ENCODE results near the gene KRTAP20-1.

DNA sequence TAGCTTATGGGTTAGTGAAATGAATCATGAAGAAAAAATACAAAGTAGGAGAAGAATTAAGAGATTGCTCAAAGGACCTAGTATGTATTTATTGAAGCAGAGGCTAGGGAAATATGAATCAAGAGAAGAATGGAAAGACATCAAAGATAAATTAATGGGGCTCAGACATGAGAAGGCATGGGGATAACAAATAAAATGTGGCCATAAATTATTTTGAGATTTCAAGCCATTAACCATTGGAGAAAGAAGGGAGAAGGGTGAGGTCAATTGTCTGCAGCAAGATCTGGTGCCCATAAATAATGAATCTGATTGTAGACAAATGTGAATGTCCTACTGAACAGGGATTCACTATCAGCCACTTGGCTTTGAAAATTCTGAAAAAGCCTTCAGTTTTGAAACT lies 36.7 kb downstream of the KRTAP20-1 start:
- TF ChIP-seq ZNF530 (tag by site-specific recombination; IDR thresholded peaks at IDR 0.05; ENCODE audit: low read depth) (no peak), ZIC2 (tag by site-specific recombination; IDR thresholded peaks at IDR 0.05) (no peak), ZNF423 (tag by site-specific recombination; IDR thresholded peaks at IDR 0.05) (no peak), ZNF561 (tag by site-specific recombination; IDR thresholded peaks at IDR 0.05; ENCODE audit: borderline replicate concordance) (no peak), ZNF184 (tag by site-specific recombination; IDR thresholded peaks at IDR 0.05) (no peak), TCF7L2 (IDR thresholded peaks at IDR 0.05; ENCODE audit: borderline replicate concordance, low read depth, low read length) (no peak), HOXA7 (CRISPR knock-in tag; IDR thresholded peaks at IDR 0.05; ENCODE audit: borderline replicate concordance) (no peak)
- TF ChIP-seq, protein P1, sequence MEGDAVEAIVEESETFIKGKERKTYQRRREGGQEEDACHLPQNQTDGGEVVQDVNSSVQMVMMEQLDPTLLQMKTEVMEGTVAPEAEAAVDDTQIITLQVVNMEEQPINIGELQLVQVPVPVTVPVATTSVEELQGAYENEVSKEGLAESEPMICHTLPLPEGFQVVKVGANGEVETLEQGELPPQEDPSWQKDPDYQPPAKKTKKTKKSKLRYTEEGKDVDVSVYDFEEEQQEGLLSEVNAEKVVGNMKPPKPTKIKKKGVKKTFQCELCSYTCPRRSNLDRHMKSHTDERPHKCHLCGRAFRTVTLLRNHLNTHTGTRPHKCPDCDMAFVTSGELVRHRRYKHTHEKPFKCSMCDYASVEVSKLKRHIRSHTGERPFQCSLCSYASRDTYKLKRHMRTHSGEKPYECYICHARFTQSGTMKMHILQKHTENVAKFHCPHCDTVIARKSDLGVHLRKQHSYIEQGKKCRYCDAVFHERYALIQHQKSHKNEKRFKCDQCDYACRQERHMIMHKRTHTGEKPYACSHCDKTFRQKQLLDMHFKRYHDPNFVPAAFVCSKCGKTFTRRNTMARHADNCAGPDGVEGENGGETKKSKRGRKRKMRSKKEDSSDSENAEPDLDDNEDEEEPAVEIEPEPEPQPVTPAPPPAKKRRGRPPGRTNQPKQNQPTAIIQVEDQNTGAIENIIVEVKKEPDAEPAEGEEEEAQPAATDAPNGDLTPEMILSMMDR (tag by site-specific recombination; IDR thresholded peaks at IDR 0.05): no peak
- TF ChIP-seq, protein P2, sequence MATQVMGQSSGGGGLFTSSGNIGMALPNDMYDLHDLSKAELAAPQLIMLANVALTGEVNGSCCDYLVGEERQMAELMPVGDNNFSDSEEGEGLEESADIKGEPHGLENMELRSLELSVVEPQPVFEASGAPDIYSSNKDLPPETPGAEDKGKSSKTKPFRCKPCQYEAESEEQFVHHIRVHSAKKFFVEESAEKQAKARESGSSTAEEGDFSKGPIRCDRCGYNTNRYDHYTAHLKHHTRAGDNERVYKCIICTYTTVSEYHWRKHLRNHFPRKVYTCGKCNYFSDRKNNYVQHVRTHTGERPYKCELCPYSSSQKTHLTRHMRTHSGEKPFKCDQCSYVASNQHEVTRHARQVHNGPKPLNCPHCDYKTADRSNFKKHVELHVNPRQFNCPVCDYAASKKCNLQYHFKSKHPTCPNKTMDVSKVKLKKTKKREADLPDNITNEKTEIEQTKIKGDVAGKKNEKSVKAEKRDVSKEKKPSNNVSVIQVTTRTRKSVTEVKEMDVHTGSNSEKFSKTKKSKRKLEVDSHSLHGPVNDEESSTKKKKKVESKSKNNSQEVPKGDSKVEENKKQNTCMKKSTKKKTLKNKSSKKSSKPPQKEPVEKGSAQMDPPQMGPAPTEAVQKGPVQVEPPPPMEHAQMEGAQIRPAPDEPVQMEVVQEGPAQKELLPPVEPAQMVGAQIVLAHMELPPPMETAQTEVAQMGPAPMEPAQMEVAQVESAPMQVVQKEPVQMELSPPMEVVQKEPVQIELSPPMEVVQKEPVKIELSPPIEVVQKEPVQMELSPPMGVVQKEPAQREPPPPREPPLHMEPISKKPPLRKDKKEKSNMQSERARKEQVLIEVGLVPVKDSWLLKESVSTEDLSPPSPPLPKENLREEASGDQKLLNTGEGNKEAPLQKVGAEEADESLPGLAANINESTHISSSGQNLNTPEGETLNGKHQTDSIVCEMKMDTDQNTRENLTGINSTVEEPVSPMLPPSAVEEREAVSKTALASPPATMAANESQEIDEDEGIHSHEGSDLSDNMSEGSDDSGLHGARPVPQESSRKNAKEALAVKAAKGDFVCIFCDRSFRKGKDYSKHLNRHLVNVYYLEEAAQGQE (tag by site-specific recombination; IDR thresholded peaks at IDR 0.05): no peak
- TF ChIP-seq, protein P3, sequence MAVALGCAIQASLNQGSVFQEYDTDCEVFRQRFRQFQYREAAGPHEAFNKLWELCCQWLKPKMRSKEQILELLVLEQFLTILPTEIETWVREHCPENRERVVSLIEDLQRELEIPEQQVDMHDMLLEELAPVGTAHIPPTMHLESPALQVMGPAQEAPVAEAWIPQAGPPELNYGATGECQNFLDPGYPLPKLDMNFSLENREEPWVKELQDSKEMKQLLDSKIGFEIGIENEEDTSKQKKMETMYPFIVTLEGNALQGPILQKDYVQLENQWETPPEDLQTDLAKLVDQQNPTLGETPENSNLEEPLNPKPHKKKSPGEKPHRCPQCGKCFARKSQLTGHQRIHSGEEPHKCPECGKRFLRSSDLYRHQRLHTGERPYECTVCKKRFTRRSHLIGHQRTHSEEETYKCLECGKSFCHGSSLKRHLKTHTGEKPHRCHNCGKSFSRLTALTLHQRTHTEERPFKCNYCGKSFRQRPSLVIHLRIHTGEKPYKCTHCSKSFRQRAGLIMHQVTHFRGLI (tag by site-specific recombination; IDR thresholded peaks at IDR 0.05): no peak
- TF ChIP-seq, protein P4, sequence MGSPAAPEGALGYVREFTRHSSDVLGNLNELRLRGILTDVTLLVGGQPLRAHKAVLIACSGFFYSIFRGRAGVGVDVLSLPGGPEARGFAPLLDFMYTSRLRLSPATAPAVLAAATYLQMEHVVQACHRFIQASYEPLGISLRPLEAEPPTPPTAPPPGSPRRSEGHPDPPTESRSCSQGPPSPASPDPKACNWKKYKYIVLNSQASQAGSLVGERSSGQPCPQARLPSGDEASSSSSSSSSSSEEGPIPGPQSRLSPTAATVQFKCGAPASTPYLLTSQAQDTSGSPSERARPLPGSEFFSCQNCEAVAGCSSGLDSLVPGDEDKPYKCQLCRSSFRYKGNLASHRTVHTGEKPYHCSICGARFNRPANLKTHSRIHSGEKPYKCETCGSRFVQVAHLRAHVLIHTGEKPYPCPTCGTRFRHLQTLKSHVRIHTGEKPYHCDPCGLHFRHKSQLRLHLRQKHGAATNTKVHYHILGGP (tag by site-specific recombination; IDR thresholded peaks at IDR 0.05): no peak
